BE2C (cell line): ENCODE results near the gene ASB9.
"Not testable (repeated sequence)": the region's sequence is repeated elsewhere in the genome, so short reads cannot be mapped to it uniquely, and the experiment has no call there.

ENCODE experiments used
- DNase-seq: peaks from one replicate; pipeline ENCODE4 v3.0.0-alpha.2; 2020
- H3K27me3 ChIP-seq: fragments of 250-450 bp; sonication (Bioruptor Pico); 2 replicates; pipeline ENCODE4 v1.5.1; 2020; ENCODE audit warnings: mild to moderate bottlenecking
- H3K36me3 ChIP-seq: fragments of 250-450 bp; sonication (Bioruptor Pico); 2 replicates; pipeline ENCODE4 v1.5.1; 2020; ENCODE audit warnings: mild to moderate bottlenecking
- H3K4me1 ChIP-seq: fragments of 250-450 bp; sonication (Bioruptor Pico); 2 replicates; pipeline ENCODE4 v1.5.1; 2020
- H3K4me3 ChIP-seq: 2 replicates; pipeline ENCODE4 v1.5.1; 2011; ENCODE audit warnings: low read depth, low read length
- H3K9me3 ChIP-seq: fragments of 250-450 bp; sonication (Bioruptor Pico); 2 replicates; pipeline ENCODE4 v1.5.1; 2020
- CTCF ChIP-seq: IDR thresholded peaks from 2 replicates; pipeline ENCODE4 v1.5.1; 2012; ENCODE audit warnings: mild to moderate bottlenecking, low read depth, low read length

The ASB9 gene

GRCh38 chrX:15277604-15278003 lies 7.7 kb upstream of the ASB9 start:
- TF ChIP-seq CTCF: no peak
- DNase-seq: no peak
- Histone ChIP-seq H3K9me3 (no peaks in the 10 kb centered on the region), H3K27me3 (no peaks in the 10 kb centered on the region), H3K4me1 (no peaks in the 10 kb centered on the region), H3K36me3 (no peaks in the 10 kb centered on the region), H3K4me3 (no peak overlapping the region)

DNA sequence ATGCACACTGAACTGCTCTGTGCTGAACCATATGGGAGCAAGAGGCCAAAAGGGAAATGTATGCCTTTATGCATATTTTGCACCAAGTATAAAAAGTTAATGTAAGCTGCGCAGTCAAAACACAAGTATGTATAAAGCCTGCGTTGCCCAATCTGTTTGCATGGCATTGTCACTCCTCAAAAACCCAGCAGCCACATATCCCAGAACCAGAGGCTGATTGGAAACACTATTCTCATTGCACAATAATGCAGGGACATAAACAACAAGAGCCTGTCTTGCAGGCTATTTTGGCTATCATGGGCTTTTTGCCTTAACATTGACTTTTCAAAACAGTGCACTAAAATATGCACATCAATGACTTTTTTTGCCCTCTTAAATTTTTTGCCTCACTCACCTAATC lies 5.1 kb upstream of the ASB9 start:
- Histone ChIP-seq H3K27me3 (no peaks in the 10 kb centered on the region), H3K9me3 (no peaks in the 10 kb centered on the region), H3K4me3 (no peak overlapping the region), H3K4me1 (no peaks in the 10 kb centered on the region), H3K36me3 (no peaks in the 10 kb centered on the region)
- DNase-seq: no peak
- TF ChIP-seq CTCF: no peak

DNA sequence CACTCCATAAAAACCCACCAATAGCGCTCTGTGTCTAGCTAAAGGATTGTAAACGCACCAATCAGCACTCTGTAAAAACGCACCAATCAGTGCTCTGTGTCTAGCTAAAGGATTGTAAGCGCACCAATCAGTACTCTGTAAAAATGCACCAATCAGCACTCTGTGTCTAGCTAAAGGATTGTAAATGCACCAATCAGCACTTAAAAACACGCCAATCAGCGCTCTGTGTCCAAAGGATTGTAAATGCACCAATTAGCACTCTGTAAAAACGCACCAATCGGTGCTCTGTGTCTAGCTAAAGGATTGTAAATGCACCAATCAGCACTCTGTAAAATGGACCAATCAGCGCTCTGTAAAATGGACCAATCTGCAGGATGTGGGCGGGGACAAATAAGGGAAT lies 3.4 kb upstream of the ASB9 start:
- not testable (repeated sequence) for H3K9me3 ChIP-seq, H3K27me3 ChIP-seq, H3K4me1 ChIP-seq, H3K36me3 ChIP-seq, DNase-seq, H3K4me3 ChIP-seq

GRCh38 chrX:15271757-15272156 lies 1.9 kb upstream of the ASB9 start:
- H3K4me1 ChIP-seq: no peaks in the 10 kb centered on the region
- H3K9me3 ChIP-seq: no peaks in the 10 kb centered on the region
- no peak for TF ChIP-seq CTCF
- no peaks in the 10 kb centered on the region for H3K36me3 ChIP-seq
- H3K27me3 ChIP-seq: no peaks in the 10 kb centered on the region
- no peak for DNase-seq
- no peak overlapping the region for H3K4me3 ChIP-seq

GRCh38 chrX:15269120-15269519 lies 763 bp downstream of the ASB9 start:
- DNase-seq: no peak
- Histone ChIP-seq H3K27me3 (no peaks in the 10 kb centered on the region), H3K4me1 (no peaks in the 10 kb centered on the region), H3K36me3 (no peaks in the 10 kb centered on the region), H3K4me3 (no peak overlapping the region), H3K9me3 (no peaks in the 10 kb centered on the region)
- TF ChIP-seq CTCF: no peak

GRCh38 chrX:15254852-15255251 lies 15.0 kb downstream of the ASB9 start:
- no peaks in the 10 kb centered on the region for H3K4me1 ChIP-seq
- H3K27me3 ChIP-seq: no peaks in the 10 kb centered on the region
- no peak for TF ChIP-seq CTCF
- H3K36me3 ChIP-seq: no peaks in the 10 kb centered on the region
- no peaks in the 10 kb centered on the region for H3K9me3 ChIP-seq
- DNase-seq: no peak
- H3K4me3 ChIP-seq: no peak overlapping the region

DNA sequence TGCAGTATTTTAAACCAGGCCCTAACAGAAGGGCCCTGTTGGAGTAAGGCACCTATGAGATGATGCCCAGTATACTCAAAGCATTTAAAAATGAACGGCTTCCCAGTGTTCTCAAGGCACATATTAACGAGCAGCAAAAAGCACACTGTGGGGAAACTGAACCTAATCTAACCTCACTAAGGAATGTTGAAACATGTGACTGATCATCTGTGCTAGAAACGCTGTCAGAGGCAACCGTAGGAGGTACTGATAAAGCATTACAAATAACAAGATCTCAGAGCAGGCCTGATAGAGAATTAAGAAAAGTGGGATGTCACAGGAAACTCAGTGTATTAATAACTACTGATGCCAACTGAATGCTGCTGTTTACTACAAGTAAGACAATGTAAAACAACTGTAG lies 24.0 kb downstream of the ASB9 start:
- no peaks in the 10 kb centered on the region for H3K9me3 ChIP-seq
- H3K36me3 ChIP-seq: no peaks in the 10 kb centered on the region
- TF ChIP-seq CTCF: no peak
- no peaks in the 10 kb centered on the region for H3K27me3 ChIP-seq
- no peak overlapping the region for H3K4me3 ChIP-seq
- DNase-seq: no peak
- no peaks in the 10 kb centered on the region for H3K4me1 ChIP-seq
